Head of caudate nucleus (tissue), 42 donors: Measurements from ENCODE around the gene ITGB3.
"Not testable (repeated sequence)": the region's sequence is repeated elsewhere in the genome, so short reads cannot be mapped to it uniquely, and the experiment has no call there.

ENCODE experiments used
- DNase-seq, 42 donors: peaks; one replicate each; pipeline versions ENCODE4 v3.0.0 to v3.0.0-alpha.2; 2020 to 2021; ENCODE audit warnings: mixed read lengths in 7 of 42
- intact Hi-C: fragments of 100-400 bp; cut with DNase I; formaldehyde crosslinking; loops from one replicate; pipeline ENCODE4 v1.15.0; 2022

Gene ITGB3

DNA sequence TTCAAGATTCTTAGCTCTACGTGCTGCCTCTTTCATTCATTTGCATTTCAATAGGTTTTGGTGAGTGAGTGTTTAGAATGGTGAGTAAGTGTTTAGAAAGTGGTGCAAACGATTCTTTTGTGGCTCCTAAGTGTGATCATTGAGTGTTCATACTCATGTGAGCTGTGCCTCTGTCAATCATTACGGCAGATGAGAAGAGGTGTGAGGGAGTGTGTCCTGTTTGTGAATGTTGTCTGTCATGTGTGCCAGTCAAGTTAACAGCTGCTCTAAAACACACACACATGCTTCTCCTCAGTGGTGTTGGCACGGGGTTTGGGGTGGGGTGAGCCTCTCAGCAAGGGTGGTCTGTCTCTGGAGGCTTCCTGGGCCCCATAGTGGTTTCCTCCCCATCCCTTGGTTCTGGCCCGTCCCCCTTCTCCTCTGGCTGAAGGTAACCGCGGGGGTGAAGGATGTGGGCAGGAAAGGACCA lies 33.1 kb upstream of the ITGB3 start:
- intact Hi-C loops = no loop called here
- DNase-seq = no peak

DNA sequence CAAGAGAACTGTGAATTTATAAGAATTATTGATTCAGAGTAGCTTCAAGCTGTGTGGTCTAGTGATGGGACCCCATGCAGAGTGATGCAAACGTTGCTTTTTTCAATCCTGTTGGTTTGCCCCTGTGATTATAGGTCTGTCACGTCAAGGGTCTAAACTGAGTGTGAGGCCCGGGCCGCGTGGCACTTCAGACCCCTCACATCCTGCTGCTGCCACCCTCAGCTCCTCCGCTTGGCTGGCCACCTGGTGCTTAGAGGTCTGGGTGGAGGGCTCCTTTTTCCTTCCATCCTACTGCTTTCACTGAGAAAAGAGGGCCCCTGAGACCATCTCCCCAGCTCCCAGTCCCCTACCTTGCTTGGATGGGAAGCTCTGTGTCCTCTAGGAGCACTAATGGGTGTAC lies 32.5 kb upstream of the ITGB3 start:
- DNase-seq = no peak
- intact Hi-C loops = no loop called here

DNA sequence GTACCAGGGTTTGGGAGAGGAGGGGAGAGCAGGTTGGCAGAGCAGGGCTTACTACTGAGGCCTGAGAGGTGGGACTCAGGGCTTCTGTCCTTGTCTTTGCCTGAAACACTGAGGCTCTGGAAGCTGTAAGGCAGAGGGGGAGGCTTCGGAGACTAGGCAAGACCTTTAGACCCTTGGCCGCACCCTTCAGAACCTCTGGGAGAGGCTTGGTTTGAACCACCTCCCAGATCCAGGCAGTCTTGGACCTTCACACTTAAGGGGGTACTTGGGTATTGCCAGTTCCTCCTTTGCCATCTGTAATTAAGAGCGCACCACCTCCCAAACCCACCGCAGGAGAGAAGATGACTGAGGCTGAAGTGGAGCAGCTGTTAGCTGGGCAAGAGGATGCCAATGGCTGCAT lies 31.6 kb upstream of the ITGB3 start:
- intact Hi-C loops = no loop called here
- no peak for DNase-seq

DNA sequence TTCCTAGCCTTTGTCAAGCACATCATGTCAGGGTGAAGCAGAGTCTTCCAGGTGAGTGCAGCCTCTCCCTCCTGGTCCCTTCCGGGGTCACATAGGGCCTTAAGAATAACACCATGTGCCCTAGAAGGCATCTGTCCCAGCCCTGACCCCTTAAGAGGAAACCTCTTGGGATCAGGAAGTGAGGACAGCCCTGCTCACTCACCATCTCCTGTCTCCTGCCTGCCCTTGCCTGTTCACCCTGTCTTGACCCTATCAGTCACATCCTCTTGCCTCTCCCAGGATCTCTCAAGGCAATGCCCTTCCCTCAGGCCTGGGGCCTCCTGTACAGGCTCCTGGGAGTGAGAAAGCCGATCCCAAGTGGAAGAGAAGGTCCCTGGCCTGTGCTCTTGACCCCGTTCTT lies 30.6 kb upstream of the ITGB3 start:
- DNase-seq = no peak
- intact Hi-C loops = no loop called here

DNA sequence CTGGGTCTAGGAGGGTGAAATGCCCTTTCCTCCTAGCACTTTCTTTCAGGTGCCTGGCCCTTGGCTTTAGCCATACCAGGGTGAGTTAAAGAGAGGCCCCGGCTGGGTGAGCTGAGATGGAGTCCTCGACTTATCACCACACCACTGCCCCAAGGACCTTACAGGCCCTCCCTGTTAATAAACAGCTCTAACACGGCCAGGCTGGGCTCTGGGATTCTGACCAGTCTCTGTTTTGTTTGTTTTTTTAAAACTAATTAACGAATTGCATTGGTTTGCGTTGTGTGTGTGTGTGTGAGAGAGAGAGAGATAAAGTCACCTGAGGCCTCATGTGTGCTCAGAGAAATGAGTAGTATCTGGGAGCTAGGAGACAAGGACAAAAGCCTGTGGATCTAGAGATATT lies 30.2 kb upstream of the ITGB3 start:
- intact Hi-C loops = no loop called here
- DNase-seq = no peak

DNA sequence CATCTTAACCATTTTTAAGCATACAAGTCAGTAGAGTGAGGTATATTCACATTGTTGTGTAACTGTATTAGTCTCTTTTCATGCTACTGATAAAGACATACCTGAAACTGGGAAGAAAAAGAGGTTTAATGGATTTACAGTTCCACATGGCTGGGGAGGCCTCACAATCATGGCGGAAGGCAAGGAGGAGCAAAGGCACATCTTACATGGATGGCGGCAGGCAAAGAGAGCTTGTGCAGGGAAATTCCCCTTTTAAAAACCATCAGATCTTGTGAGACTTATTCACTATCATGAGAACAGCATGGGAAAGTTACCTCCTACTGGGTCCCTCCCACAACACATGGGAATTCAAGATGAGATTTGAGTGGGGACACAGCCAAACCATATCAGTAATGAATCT lies 29.6 kb upstream of the ITGB3 start:
- DNase-seq, intact Hi-C loops: not testable (repeated sequence)

DNA sequence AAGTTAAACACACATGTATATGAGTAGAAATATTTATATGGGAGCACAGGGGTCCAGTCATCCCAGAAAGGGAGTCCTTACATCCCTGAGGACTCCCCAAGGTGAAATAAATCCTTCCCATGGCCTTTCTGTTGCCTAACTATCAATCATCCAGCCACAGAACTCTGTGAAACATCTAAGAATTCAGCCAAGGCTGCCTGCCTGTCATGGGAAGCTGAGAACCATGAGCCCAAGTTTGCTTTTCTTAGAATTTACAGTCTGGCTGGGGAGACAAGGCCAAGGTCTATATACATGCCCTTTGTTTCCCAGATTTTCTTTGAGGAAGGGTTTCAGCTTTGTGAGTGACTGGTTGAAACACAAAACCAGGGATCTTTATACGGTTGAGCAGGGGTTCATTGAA lies 28.7 kb upstream of the ITGB3 start:
- intact Hi-C loops = no loop called here
- DNase-seq = no peak

DNA sequence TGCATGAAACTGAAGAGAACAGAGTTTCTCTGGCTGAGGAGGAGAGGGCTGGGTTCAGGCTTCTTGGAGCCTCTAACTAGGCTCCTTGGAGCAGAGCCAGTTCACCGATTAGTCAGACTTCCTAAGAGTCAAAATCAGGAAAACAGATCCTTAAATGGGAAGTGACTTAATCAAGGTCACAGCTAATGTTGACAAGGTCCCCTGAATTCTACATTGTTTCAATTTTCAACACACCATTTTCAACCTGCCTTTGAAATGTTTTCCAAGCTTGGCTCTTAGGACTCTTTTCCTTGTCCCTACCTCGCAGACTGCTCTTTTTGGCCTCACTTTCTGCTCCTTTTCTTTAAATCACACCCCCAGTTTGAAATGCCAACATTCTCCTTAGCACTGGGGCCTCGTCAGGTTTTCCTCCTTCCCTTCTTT lies 28.2 kb upstream of the ITGB3 start:
- peak in 14 of 42 donors; percentile 12 to 60 (median 31) for DNase-seq

DNA sequence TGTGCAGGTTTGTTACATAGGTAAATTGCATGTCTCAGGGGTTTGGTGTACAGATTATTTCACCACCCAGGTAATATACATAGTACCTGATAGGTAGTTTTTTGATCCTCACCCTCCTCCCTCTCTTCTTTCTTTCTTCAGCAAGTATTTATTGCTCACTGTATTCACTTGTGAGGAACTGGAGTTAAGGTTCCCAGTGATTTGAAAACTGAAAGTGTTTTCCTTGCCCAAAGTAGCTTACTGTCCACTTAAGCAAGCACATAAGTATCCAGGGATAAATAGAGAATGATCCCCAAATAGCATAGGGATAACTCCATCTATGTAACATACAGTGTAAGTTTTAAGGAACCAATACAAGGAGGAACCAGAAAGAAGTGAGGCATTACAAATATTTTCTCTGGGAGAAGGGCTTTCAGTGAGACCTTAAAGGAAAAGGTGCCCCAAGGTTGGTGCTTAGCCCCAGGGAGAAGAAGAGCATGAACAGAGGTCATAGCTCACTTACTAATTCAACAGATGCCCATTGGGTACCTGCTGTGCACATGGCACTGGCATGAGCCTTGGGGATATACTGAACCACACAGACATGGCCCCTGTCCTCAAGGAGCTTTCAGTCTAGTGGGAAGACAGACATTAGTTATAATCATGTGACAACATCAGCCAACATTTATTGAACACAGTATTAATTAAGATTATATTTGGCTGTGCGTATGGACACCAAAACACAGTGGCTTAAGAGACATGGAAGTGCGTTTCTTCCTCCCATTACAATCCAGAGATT lies 27.5 kb upstream of the ITGB3 start:
- DNase-seq = no peak
- intact Hi-C loops = no loop called here

More for the DNA sequence above, 28.2 kb upstream of the ITGB3 start:
- intact Hi-C loops = no loop called here

DNA sequence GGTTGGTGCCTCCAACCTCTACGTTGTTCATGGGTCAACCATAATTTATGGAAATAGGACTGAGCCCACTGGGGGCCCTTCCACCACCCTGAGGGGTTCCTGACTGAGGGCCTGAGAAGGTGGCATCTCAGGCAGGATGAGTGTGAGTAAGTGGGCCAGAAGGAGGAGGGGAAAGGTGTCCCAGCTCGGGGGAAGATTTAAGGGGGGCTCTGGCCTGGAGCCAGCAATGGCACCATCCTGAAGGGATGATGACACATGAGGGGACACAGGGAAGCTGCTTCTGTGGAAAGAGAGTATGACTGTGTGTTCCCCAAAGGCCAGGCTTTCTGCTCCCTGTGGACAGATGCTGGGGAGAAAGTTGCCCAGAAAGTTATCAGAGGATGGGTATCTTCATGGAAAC lies 25.8 kb upstream of the ITGB3 start:
- intact Hi-C loops = no loop called here
- no peak for DNase-seq

DNA sequence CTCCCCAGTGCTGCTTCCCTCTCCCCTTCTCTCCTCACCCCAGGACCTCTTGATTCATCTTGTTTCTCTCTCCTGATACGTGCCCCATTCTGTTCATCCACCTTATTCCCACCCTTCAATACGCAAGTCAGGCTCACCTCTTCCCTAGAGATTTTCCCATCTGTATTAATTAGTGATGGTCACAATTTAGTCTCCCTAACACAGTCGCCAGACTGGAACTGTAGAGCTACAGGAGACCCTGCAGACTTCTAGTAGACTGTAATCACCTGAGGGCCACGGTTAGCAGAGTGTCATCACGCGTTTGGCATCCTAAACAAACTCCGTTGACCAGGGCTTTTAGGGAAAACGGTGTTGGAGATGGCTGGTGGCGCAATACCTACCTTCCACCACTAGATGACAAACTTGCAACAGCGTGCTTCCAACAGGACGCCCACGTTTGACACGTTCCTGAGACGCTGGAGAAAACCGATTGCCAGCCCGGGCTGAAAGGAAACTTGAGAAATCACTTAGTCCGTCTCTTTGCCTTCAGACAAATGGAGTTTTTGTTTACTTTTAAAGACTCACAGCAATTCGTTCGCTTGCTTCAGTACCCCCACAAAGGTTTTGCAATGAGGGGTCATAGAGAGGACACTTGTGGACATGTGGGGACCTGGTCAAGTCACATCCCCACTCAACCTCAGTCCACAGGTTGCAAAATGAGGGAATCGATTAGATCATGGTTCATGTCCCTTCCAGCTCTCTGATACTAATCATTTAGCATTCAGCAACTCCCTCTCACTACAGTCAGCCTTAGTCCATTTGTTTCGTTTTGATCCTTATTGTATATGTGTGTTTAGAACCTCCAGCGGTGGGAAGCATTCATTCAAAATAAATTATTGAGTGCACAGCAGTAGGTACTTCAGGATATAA lies 23.8 kb upstream of the ITGB3 start:
- intact Hi-C loops = loop anchor here (2.0 kb wide), 1 partner anchor 87 kb away; no protein-coding TSS in a partner anchor
- peak; percentile 61 to 94 (median 85) for DNase-seq

DNA sequence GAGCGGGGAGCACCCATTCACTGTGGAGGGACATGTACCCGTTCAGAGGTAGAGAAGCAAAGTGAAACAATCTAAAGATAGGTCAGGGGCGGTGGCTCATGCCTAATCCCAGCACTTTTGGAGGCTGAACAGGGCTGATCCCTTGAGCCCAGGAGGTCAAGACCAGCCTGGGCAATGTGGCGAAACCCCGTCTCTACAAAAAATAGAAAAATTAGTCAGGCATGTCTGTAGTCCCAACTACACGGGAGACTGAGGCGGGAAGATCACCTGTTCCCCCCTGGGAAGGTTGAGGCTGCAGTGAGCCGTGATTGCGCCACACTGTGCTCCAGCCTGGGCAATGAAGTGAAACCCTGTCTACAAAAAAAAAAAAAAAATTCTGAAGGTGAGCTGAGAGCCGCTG lies 22.8 kb upstream of the ITGB3 start:
- no peak for DNase-seq
- intact Hi-C loops = loop anchor here (2.0 kb wide), 1 partner anchor 86 kb away; no protein-coding TSS in a partner anchor

DNA sequence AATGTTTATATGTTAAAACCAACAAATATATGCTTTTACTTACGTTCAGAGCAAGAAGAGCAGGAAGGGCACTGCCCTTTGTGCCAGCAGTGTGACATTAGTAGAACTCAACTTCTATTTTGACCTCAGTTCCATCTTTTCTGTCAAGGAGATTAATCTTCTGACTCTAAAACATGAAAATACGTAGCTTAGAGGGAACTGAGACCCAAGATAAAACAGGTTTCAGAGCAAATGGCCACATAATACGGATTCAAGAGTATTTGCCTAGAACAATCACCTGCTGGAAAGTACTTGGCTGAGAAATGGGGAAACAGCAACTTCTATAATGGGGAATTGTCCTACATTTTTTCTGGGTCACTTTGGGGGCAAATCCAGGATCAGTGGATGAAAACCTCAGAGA lies 22.3 kb upstream of the ITGB3 start:
- intact Hi-C loops = loop anchor here (2.0 kb wide), 1 partner anchor 85 kb away; no protein-coding TSS in a partner anchor
- DNase-seq = no peak

DNA sequence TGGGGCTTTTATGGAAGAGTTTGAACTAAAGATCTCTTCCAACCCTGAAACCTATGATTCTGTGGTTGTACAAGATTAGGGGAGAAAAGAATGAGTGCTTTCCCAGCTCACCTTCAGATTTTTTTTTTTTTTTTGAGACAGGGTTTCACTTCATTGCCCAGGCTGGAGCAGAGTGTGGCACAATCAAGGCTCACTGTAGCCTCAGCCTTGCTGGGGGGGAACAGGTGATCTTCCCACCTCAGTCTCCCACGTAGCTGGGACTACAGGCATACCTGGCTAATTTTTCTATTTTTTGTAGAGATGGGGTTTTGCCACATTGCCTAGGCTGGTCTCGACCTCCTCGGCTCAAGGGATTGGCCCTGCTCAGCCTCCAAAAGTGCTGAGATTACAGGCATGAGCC lies 21.8 kb upstream of the ITGB3 start:
- no peak for DNase-seq
- intact Hi-C loops = loop anchor here (2.0 kb wide), 1 partner anchor 85 kb away; no protein-coding TSS in a partner anchor

DNA sequence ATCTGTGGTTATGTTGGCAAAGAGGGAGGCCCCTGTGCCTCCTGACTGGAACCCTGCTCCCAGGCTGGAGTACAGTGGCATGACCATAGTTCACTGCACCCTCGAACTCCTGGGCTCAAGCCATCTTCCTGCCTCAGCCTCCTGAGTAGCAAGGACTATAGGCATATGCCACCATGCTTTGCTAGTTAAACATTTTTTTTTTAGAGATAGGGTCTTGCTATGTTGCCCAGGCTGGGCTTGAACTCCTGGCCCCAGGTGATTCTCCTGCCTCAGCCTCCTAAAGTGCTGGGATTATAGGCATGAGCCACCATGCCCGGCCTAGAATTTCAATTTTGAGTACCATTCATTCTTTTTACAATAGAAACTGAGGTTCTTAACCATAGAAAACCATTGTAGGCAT lies 21.2 kb upstream of the ITGB3 start:
- intact Hi-C loops = no loop called here
- DNase-seq = no peak

DNA sequence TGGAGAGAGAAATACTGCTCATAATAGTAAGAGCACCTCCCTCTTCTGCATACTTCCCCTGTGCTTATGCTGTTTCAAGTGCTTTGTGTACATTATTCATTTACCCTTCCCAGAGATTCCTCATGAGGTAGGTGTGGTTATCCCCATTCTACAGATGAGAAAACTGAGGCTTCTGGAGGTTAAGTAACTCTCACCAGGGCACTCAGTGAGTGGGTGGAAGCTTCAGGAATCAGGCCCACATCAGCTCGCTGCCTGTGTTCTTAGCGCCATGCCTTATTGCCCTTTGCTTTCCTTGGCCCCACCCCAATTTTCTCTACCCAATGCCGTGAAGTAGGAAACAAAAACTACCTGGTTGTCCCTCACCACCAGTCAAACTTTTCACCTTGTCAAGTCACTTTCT lies 18.1 kb upstream of the ITGB3 start:
- intact Hi-C loops = no loop called here
- DNase-seq = no peak

DNA sequence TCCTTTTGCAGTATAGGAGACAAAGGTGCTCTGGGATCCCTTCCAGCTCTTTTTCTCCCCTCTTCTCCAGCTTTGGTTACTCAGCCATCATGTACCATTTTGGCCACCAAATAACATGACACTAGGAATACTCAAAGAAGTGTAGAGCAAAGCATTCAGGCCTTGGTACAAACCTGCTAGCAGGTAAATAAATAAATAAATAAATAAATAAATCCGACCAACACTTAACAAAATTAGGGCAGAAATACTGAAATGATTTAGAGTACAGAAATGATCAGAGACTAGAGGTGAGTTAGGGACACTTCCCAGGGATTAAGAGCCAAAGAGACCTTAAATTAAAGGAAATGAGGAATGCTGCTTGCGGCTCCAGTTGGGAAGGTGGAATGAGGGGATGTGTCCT lies 17.7 kb upstream of the ITGB3 start:
- intact Hi-C loops = no loop called here
- DNase-seq = no peak

DNA sequence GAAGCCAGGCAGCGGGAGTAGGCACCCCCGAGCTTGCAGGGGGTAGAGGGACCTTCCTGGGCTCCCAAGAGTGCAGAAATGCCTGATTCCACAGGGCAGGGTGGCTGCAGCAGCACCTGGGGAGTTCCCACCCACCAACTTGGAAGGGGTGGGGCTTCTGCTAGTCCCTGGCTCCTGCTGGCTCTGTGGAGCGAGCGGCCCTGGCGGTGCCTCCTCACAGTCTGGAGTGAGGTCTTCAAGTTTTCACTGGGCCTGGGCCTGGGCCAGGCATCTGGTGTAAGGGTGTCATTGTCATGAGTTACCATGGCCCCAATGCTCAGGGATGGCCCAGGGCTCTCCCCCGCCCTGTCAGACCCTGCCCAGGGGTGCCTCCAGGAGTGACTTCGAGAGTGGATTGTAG lies 15.8 kb upstream of the ITGB3 start:
- intact Hi-C loops = no loop called here

DNA sequence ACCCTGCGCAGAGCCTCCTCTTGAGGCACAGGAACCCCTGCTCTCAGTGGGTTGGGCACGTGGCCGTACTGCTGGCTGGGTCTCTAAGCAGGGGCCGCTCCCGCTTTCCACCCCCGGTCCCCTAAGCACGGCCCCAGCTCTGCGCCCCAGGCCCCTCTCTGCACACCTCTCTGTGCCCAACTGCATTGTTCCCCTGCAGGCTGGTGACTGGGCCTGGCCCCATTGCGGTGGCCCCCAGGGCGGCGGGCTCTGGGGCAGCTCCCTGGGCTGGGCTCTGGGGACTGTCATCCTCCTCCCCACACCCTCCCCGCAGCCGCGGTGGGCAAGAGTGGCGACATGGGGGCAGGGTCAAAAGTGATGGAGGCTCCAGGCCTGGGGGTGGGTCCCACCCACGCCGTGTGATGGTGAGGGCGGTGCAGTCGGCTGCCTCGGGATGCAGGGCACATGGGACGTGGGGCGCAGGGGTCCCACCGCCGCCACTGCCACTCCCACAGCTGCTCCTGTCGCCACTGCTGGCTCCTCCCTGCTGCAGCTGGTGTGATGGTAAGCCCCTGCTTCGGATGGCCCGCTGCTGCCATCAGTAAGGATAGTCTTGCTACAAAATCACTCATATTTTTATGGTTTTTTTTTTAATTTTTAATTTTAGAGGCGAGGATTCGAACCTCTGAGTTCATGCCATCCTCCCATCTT lies 15.2 kb upstream of the ITGB3 start:
- DNase-seq = no peak
- intact Hi-C loops = no loop called here

More for the DNA sequence above, 15.8 kb upstream of the ITGB3 start:
- DNase-seq = no peak

DNA sequence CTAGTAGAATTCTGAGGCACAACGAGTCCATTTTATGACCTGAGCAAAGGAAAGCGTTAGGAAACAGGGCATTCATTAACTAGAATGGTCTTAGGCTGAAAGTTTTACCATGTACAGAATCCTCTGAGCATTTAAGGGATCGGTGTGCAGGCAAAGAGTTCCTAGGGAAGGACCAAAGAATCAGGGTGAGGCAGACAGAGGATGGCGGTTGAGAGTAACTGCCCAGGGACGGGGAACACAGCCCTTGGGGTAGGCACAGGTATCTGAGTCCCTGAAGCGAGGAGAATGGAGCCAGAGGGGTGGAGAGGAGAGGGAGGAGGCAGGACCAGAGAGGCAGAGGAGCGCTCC lies 14.0 kb upstream of the ITGB3 start:
- DNase-seq = no peak
- intact Hi-C loops = no loop called here
